Adrenal gland (tissue), 5 donors: ENCODE data around the gene HAPLN3.

Experiments used
- POLR2A ChIP-seq, 2 donors: fragments of 450-650 bp; IDR thresholded peaks; one replicate each; pipeline ENCODE4 v1.6.1; 2017; ENCODE audit warnings: antibody characterized with exemption in 2 of 2, mild to moderate bottlenecking in 2 of 2, moderate library complexity in 1 of 2
- TF ChIP-seq, protein P1 (sequence below), 6 experiments: fragments of 450-650 bp in 4 of 6; fragments of 200-600 bp in 2 of 6; sonication (generic) in 1 of 6; IDR thresholded peaks; 1 replicate in 5 of 6; 2 replicates in 1 of 6; pipeline versions ENCODE4 v1.5.1 to v1.8.0; 2016 to 2021; ENCODE audit warnings: antibody characterized with exemption in 6 of 6, mild to moderate bottlenecking in 2 of 6, moderate library complexity in 1 of 6
- donor health status: DM: no; HTN: no; CAD: no.

- TF ChIP-seq, protein P1, sequence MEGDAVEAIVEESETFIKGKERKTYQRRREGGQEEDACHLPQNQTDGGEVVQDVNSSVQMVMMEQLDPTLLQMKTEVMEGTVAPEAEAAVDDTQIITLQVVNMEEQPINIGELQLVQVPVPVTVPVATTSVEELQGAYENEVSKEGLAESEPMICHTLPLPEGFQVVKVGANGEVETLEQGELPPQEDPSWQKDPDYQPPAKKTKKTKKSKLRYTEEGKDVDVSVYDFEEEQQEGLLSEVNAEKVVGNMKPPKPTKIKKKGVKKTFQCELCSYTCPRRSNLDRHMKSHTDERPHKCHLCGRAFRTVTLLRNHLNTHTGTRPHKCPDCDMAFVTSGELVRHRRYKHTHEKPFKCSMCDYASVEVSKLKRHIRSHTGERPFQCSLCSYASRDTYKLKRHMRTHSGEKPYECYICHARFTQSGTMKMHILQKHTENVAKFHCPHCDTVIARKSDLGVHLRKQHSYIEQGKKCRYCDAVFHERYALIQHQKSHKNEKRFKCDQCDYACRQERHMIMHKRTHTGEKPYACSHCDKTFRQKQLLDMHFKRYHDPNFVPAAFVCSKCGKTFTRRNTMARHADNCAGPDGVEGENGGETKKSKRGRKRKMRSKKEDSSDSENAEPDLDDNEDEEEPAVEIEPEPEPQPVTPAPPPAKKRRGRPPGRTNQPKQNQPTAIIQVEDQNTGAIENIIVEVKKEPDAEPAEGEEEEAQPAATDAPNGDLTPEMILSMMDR (IDR thresholded peaks at IDR 0.05): no peak
- TF ChIP-seq POLR2A (IDR thresholded peaks at IDR 0.05): no peak
Measured at GRCh38 chr15:88911766-88912118, 16.4 kb upstream of the HAPLN3 start.
